Measurements from ENCODE around the gene BCAS1. TPM values are rescaled to one million over a fixed set of nuclear protein-coding genes. Genes with fewer than 3 reads are reported as not detected.

BCAS1 gene
- total RNA-seq, 1 donor from 2014 or later, result 0.32 TPM

GRCh38 chr20:53926428-53927028 is 143.9 kb downstream of the BCAS1 start:
- H3K4me1 Mint-ChIP-seq (ENCODE audit: low read depth, unreplicated experiment), result no peaks in the 10 kb centered on the region
- H3K27me3 Mint-ChIP-seq (ENCODE audit: unreplicated experiment), result no peaks in the 10 kb centered on the region
- no peaks in the 10 kb centered on the region for H3K9me3 Mint-ChIP-seq (ENCODE audit: unreplicated experiment)
- DNase-seq, result no peak
- no peaks in the 10 kb centered on the region for H3K36me3 Mint-ChIP-seq (ENCODE audit: unreplicated experiment)
- no peak overlapping the region for H3K4me3 Mint-ChIP-seq (ENCODE audit: unreplicated experiment)
- TF ChIP-seq, protein P1, sequence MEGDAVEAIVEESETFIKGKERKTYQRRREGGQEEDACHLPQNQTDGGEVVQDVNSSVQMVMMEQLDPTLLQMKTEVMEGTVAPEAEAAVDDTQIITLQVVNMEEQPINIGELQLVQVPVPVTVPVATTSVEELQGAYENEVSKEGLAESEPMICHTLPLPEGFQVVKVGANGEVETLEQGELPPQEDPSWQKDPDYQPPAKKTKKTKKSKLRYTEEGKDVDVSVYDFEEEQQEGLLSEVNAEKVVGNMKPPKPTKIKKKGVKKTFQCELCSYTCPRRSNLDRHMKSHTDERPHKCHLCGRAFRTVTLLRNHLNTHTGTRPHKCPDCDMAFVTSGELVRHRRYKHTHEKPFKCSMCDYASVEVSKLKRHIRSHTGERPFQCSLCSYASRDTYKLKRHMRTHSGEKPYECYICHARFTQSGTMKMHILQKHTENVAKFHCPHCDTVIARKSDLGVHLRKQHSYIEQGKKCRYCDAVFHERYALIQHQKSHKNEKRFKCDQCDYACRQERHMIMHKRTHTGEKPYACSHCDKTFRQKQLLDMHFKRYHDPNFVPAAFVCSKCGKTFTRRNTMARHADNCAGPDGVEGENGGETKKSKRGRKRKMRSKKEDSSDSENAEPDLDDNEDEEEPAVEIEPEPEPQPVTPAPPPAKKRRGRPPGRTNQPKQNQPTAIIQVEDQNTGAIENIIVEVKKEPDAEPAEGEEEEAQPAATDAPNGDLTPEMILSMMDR (IDR thresholded peaks at IDR 0.05; ENCODE audit: partially characterized antibody, unreplicated experiment), result no peak
- no peak overlapping the region for H3K27ac Mint-ChIP-seq (ENCODE audit: unreplicated experiment)

DNA sequence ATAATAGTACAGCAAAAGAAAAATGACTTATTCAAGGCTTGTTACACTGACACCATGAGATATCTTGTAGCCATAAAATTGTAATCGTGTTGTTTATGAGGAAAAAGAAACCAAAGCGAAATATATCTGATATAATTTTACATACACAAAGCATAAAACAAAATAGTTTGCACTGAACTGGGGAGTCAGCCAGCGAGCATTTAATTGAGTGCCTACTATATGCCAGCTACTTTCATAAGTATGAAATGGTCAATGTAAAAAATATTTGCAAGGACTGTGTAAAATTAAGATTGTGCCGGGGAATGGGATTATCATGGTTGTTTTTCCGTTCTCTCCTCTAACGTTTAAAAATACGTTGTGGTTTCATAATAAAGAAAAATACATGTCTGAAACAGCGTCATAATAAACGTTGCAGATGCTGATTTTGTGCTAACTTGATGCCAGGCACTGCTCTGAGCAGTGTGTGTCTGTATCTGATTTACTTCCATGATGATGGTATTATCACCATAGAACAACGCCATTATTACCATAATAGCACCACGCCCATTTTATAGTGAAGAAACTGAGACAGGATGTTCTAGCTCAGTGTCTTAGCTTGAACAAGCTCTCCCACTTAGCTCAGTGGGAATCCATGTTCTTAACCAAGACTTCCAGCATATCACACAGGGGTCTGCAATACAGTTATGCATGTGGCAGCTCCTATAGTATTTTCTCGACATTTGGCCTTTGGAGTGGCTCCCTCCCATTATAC is 144.6 kb downstream of the BCAS1 start:
- peaks cover 3% of the 10 kb centered on the region for H3K4me1 Mint-ChIP-seq (ENCODE audit: low read depth, unreplicated experiment)

DNA sequence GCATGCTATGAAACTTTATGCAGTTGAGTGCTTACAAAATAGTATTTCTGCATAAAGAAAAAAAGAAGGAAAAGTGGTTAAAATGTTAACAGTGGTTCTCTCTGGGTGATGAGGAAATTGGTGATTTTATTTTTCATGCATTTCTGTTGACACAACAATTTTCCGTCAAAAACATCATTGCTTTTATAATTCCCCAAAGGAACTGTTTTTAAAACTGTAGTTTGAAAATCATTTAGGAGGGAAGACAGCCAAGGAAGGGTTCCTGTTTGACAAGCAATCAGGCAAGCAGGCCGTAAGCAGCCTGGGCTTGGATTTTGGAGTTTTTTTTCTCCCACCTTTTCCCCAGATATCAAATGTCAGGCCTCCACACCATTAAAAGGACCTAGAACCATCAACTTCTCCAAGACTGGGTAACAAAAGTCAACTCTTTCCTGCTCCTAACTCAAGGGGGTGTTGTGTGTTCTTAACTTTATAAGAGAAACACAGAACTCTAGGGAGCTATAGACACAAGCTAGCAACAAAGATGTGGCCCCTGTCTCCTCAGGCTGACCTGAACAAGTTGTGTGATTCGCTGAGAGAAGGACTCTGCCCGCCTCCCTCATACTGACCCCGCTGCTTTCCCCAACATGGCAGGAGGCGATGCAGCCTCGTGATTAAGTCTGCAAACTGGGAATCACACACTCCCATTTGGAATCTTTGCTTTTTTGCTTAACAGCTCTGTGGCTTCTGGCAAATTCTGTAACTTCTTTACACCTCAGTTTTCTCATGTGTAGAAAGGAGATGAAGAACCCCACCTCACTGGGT is 146.6 kb downstream of the BCAS1 start:
- Mint-ChIP-seq H3K36me3 (ENCODE audit: unreplicated experiment) (no peaks in the 10 kb centered on the region), H3K9me3 (ENCODE audit: unreplicated experiment) (peaks cover 2% of the 10 kb centered on the region), H3K27ac (ENCODE audit: unreplicated experiment) (no peak overlapping the region), H3K27me3 (ENCODE audit: unreplicated experiment) (peaks cover 1% of the 10 kb centered on the region), H3K4me3 (ENCODE audit: unreplicated experiment) (no peak overlapping the region), H3K4me1 (ENCODE audit: low read depth, unreplicated experiment) (peaks cover 5% of the 10 kb centered on the region)
- no peak for DNase-seq
- TF ChIP-seq, protein P1 (IDR thresholded peaks at IDR 0.05; ENCODE audit: partially characterized antibody, unreplicated experiment), result no peak

More for the DNA sequence above, 144.6 kb downstream of the BCAS1 start:
- Mint-ChIP-seq H3K27me3 (ENCODE audit: unreplicated experiment) (no peaks in the 10 kb centered on the region), H3K27ac (ENCODE audit: unreplicated experiment) (no peak overlapping the region), H3K4me3 (ENCODE audit: unreplicated experiment) (no peak overlapping the region), H3K9me3 (ENCODE audit: unreplicated experiment) (peaks cover 2% of the 10 kb centered on the region), H3K36me3 (ENCODE audit: unreplicated experiment) (no peaks in the 10 kb centered on the region)
- TF ChIP-seq, protein P1 (IDR thresholded peaks at IDR 0.05; ENCODE audit: partially characterized antibody, unreplicated experiment), result no peak
- no peak for DNase-seq

GRCh38 chr20:53922901-53923314 is 147.5 kb downstream of the BCAS1 start:
- DNase-seq, result no peak
- H3K4me1 Mint-ChIP-seq (ENCODE audit: low read depth, unreplicated experiment), result peaks cover 5% of the 10 kb centered on the region
- H3K27ac Mint-ChIP-seq (ENCODE audit: unreplicated experiment), result no peak overlapping the region

More at GRCh38 chr20:53922901-53923314, 147.5 kb downstream of the BCAS1 start:
- Mint-ChIP-seq H3K36me3 (ENCODE audit: unreplicated experiment) (no peaks in the 10 kb centered on the region), H3K4me3 (ENCODE audit: unreplicated experiment) (no peak overlapping the region), H3K27me3 (ENCODE audit: unreplicated experiment) (peaks cover 1% of the 10 kb centered on the region), H3K9me3 (ENCODE audit: unreplicated experiment) (peaks cover 2% of the 10 kb centered on the region)
- TF ChIP-seq, protein P1 (IDR thresholded peaks at IDR 0.05; ENCODE audit: partially characterized antibody, unreplicated experiment), result no peak

All from glutamatergic neuron (in vitro differentiated cells).